GM19324 (cell line): ENCODE measurements around the gene SLC4A3.

ENCODE experiments used
- ATAC-seq: cut with Tn5 transposase; IDR thresholded peaks from one replicate; pipeline ENCODE4 v1.9.1; 2021; ENCODE audit warnings: mild to moderate bottlenecking, moderate library complexity; ENCODE audit not compliant: unreplicated experiment, low FRiP score

SLC4A3 gene

GRCh38 chr2:219612577-219613286, 14.7 kb upstream of the SLC4A3 start:
- no peak for ATAC-seq

- no peak for ATAC-seq
Observed at GRCh38 chr2:219613461-219614070, 13.9 kb upstream of the SLC4A3 start.

- no peak for ATAC-seq
Observed at GRCh38 chr2:219614076-219614860, 13.2 kb upstream of the SLC4A3 start.

- no peak for ATAC-seq
Observed at GRCh38 chr2:219615036-219615435, 12.4 kb upstream of the SLC4A3 start.

GRCh38 chr2:219615894-219616293, 11.5 kb upstream of the SLC4A3 start:
- no peak for ATAC-seq

GRCh38 chr2:219616550-219616949, 10.9 kb upstream of the SLC4A3 start:
- no peak for ATAC-seq

- ATAC-seq, result no peak
Observed at GRCh38 chr2:219618733-219619122, 8.7 kb upstream of the SLC4A3 start.

- no peak for ATAC-seq
Observed at GRCh38 chr2:219619235-219619634, 8.2 kb upstream of the SLC4A3 start.

- no peak for ATAC-seq
Observed at GRCh38 chr2:219620546-219620945, 6.9 kb upstream of the SLC4A3 start.

GRCh38 chr2:219621935-219622334, 5.5 kb upstream of the SLC4A3 start:
- ATAC-seq, result no peak

GRCh38 chr2:219622472-219622871, 5.0 kb upstream of the SLC4A3 start:
- ATAC-seq, result no peak

GRCh38 chr2:219624565-219624964, 2.9 kb upstream of the SLC4A3 start:
- no peak for ATAC-seq

- no peak for ATAC-seq
Observed at GRCh38 chr2:219625179-219625578, 2.3 kb upstream of the SLC4A3 start.

GRCh38 chr2:219626540-219626939, 890 bp upstream of the SLC4A3 start:
- no peak for ATAC-seq

- ATAC-seq, result no peak
Observed at GRCh38 chr2:219628235-219628985, 980 bp downstream of the SLC4A3 start.

- no peak for ATAC-seq
Observed at GRCh38 chr2:219628986-219629901, 1.8 kb downstream of the SLC4A3 start.

- no peak for ATAC-seq
Observed at GRCh38 chr2:219629976-219630695, 2.7 kb downstream of the SLC4A3 start.

GRCh38 chr2:219630770-219631405, 3.5 kb downstream of the SLC4A3 start:
- no peak for ATAC-seq

GRCh38 chr2:219631406-219631891, 4.0 kb downstream of the SLC4A3 start:
- ATAC-seq, result no peak
